GM12878 (cell line): Measurements from ENCODE around the gene TCF12. TPM values are rescaled to one million over a fixed set of nuclear protein-coding genes. Genes with fewer than 3 reads are reported as not detected.

Experiments
- BCL3 ChIP-seq: IDR thresholded peaks from 2 replicates; pipeline ENCODE4 v1.6.1; 2011; ENCODE audit warnings: borderline replicate concordance, low read depth, mild to moderate bottlenecking, moderate library complexity, low read length; ENCODE audit not compliant: insufficient read depth, poor library complexity, severe bottlenecking
- EP300 ChIP-seq, 2 experiments: fragments of 150-350 bp in 1 of 2; IDR thresholded peaks; 2 replicates each; pipeline ENCODE4 v1.6.1; 2011 to 2012; ENCODE audit warnings: low read depth in 2 of 2, low read length in 2 of 2, borderline replicate concordance in 1 of 2, improper control_type of control experiment in 1 of 2, inconsistent platforms in 1 of 2; ENCODE audit not compliant: control insufficient read depth in 1 of 2
- IRF4 ChIP-seq: IDR thresholded peaks from 2 replicates; pipeline ENCODE4 v1.6.1; 2011; ENCODE audit warnings: low read depth, low read length
- MEF2B ChIP-seq: fragments of 450-650 bp; IDR thresholded peaks from 2 replicates; pipeline ENCODE4 v1.6.1; 2018; ENCODE audit warnings: mild to moderate bottlenecking, moderate library complexity; ENCODE audit not compliant: partially characterized antibody, poor library complexity, severe bottlenecking
- MYC ChIP-seq: IDR thresholded peaks from 2 replicates; pipeline ENCODE4 v1.6.1; 2011; ENCODE audit warnings: mild to moderate bottlenecking, low read length, moderate library complexity, inconsistent platforms; ENCODE audit not compliant: insufficient read depth, insufficient replicate concordance, insufficient read length, severe bottlenecking
- NFIC ChIP-seq: IDR thresholded peaks from 2 replicates; pipeline ENCODE4 v1.6.1; 2012; ENCODE audit warnings: low read depth, mild to moderate bottlenecking, inconsistent platforms, low read length, moderate library complexity
- NR2C2 ChIP-seq: IDR thresholded peaks from 2 replicates; pipeline ENCODE4 v1.6.1; 2011; ENCODE audit warnings: borderline replicate concordance, low read depth; ENCODE audit not compliant: control insufficient read depth, insufficient read length
- NR2F1 ChIP-seq: fragments of 450-650 bp; conservative IDR thresholded peaks from 2 replicates; pipeline ENCODE4 v1.6.1; 2017; ENCODE audit warnings: mild to moderate bottlenecking
- PAX5 ChIP-seq: IDR thresholded peaks from 2 replicates; pipeline ENCODE4 v1.6.1; 2011; ENCODE audit warnings: low read depth, low read length, borderline replicate concordance
- POLR2AphosphoS2 ChIP-seq: IDR thresholded peaks from 2 replicates; pipeline ENCODE4 v1.6.1; 2011; ENCODE audit warnings: low read depth, mild to moderate bottlenecking, low read length, improper control_type of control experiment, moderate library complexity
- RAD21 ChIP-seq: IDR thresholded peaks from 2 replicates; pipeline ENCODE4 v1.6.1; 2011; ENCODE audit warnings: mild to moderate bottlenecking, low read depth, low read length, moderate library complexity; ENCODE audit not compliant: insufficient read depth
- RB1 ChIP-seq: fragments of 450-650 bp; formaldehyde crosslinking; IDR thresholded peaks from 2 replicates; pipeline ENCODE4 v1.6.1; 2017; ENCODE audit warnings: mild to moderate bottlenecking, borderline replicate concordance
- RFX5 ChIP-seq: IDR thresholded peaks from 2 replicates; pipeline ENCODE4 v1.6.1; 2011; ENCODE audit warnings: low read depth, low read length, improper control_type of control experiment
- SIX5 ChIP-seq: IDR thresholded peaks from 2 replicates; pipeline ENCODE4 v1.6.1; 2011; ENCODE audit warnings: mild to moderate bottlenecking, low read depth, low read length, moderate library complexity; ENCODE audit not compliant: severe bottlenecking
- YBX1 ChIP-seq: fragments of 450-650 bp; IDR thresholded peaks from 2 replicates; pipeline ENCODE4 v1.6.1; 2016; ENCODE audit warnings: antibody characterized with exemption
- ZNF207 ChIP-seq: fragments of 450-650 bp; IDR thresholded peaks from 2 replicates; pipeline ENCODE4 v1.6.1; 2014; ENCODE audit warnings: antibody characterized with exemption, mild to moderate bottlenecking, borderline replicate concordance
- ZNF622 ChIP-seq: fragments of 450-650 bp; IDR thresholded peaks from 2 replicates; pipeline ENCODE4 v1.6.1; 2017; ENCODE audit warnings: mild to moderate bottlenecking, inconsistent platforms
- polyA plus RNA-seq, 11 experiments: library from polyadenylated mRNA; depleted of rRNA in 4 of 11; unstranded in 6 of 11; stranded (reverse) in 5 of 11; fragments of >200 nt; fragmentation: Nextera tagmentation in 4 of 11; fragmentation: Illumina TruSeq in 1 of 11; extraction: Ambion mirVana in 4 of 11; extraction: Trizol in 1 of 11; gene quantifications; 1 replicate in 1 of 11; 2 replicates in 10 of 11; pipeline versions ENCODE4 v1.2.1 to v1.2.3, GENCODE V29; 2011 to 2016; ENCODE audit warnings: inconsistent platforms in 2 of 11, missing spikeins in 2 of 11, low read depth in 1 of 11
- total RNA-seq, 4 experiments: library from RNA; depleted of rRNA in 3 of 4; stranded (reverse); fragments of >200 nt in 3 of 4; fragmentation: Illumina TruSeq in 1 of 4; extraction: Trizol in 1 of 4; gene quantifications; 2 replicates each; pipeline versions ENCODE4 v1.2.1 to v1.2.3, GENCODE V29; 2013 to 2021
- TF ChIP-seq, protein P1 (sequence below): fragments of 150-350 bp; IDR thresholded peaks from 2 replicates; pipeline ENCODE4 v1.6.1; 2016; ENCODE audit warnings: low read depth, low read length
- TF ChIP-seq, protein P2 (sequence below): IDR thresholded peaks from 2 replicates; pipeline ENCODE4 v1.6.1; 2012; ENCODE audit warnings: improper control_type of control experiment, low read depth, low read length; ENCODE audit not compliant: insufficient replicate concordance

TCF12 gene
- total and polyA plus RNA-seq, 10 of the 15 experiments (the other 5 are each of a cell fraction or from before 2014, with no cell fraction given), result 8.2 to 70.9 (median 49.5) TPM

- TF ChIP-seq, protein P1, sequence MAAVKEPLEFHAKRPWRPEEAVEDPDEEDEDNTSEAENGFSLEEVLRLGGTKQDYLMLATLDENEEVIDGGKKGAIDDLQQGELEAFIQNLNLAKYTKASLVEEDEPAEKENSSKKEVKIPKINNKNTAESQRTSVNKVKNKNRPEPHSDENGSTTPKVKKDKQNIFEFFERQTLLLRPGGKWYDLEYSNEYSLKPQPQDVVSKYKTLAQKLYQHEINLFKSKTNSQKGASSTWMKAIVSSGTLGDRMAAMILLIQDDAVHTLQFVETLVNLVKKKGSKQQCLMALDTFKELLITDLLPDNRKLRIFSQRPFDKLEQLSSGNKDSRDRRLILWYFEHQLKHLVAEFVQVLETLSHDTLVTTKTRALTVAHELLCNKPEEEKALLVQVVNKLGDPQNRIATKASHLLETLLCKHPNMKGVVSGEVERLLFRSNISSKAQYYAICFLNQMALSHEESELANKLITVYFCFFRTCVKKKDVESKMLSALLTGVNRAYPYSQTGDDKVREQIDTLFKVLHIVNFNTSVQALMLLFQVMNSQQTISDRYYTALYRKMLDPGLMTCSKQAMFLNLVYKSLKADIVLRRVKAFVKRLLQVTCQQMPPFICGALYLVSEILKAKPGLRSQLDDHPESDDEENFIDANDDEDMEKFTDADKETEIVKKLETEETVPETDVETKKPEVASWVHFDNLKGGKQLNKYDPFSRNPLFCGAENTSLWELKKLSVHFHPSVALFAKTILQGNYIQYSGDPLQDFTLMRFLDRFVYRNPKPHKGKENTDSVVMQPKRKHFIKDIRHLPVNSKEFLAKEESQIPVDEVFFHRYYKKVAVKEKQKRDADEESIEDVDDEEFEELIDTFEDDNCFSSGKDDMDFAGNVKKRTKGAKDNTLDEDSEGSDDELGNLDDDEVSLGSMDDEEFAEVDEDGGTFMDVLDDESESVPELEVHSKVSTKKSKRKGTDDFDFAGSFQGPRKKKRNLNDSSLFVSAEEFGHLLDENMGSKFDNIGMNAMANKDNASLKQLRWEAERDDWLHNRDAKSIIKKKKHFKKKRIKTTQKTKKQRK, result no peak
- TF ChIP-seq ZNF207, result no peak
- TF ChIP-seq SIX5, result no peak
- TF ChIP-seq, protein P2, sequence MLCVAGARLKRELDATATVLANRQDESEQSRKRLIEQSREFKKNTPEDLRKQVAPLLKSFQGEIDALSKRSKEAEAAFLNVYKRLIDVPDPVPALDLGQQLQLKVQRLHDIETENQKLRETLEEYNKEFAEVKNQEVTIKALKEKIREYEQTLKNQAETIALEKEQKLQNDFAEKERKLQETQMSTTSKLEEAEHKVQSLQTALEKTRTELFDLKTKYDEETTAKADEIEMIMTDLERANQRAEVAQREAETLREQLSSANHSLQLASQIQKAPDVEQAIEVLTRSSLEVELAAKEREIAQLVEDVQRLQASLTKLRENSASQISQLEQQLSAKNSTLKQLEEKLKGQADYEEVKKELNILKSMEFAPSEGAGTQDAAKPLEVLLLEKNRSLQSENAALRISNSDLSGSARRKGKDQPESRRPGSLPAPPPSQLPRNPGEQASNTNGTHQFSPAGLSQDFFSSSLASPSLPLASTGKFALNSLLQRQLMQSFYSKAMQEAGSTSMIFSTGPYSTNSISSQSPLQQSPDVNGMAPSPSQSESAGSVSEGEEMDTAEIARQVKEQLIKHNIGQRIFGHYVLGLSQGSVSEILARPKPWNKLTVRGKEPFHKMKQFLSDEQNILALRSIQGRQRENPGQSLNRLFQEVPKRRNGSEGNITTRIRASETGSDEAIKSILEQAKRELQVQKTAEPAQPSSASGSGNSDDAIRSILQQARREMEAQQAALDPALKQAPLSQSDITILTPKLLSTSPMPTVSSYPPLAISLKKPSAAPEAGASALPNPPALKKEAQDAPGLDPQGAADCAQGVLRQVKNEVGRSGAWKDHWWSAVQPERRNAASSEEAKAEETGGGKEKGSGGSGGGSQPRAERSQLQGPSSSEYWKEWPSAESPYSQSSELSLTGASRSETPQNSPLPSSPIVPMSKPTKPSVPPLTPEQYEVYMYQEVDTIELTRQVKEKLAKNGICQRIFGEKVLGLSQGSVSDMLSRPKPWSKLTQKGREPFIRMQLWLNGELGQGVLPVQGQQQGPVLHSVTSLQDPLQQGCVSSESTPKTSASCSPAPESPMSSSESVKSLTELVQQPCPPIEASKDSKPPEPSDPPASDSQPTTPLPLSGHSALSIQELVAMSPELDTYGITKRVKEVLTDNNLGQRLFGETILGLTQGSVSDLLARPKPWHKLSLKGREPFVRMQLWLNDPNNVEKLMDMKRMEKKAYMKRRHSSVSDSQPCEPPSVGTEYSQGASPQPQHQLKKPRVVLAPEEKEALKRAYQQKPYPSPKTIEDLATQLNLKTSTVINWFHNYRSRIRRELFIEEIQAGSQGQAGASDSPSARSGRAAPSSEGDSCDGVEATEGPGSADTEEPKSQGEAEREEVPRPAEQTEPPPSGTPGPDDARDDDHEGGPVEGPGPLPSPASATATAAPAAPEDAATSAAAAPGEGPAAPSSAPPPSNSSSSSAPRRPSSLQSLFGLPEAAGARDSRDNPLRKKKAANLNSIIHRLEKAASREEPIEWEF, result no peak
- TF ChIP-seq NR2C2, result no peak
- TF ChIP-seq ZNF622, result no peak
- TF ChIP-seq MEF2B, result no peak
- no peak for TF ChIP-seq PAX5
- TF ChIP-seq NFIC, result no peak
- TF ChIP-seq POLR2AphosphoS2, result no peak
- no peak for TF ChIP-seq BCL3
- no peak for TF ChIP-seq YBX1
- no peak for TF ChIP-seq RAD21
- peak; percentile 22 to 28; a peak in 1 of 4 replicates for TF ChIP-seq EP300 (IDR thresholded peaks at IDR 0.05; ENCODE audit: borderline replicate concordance in 1 of 2, control insufficient read depth in 1 of 2, low read depth in 2 of 2, low read length in 2 of 2)
- no peak for TF ChIP-seq RFX5
- TF ChIP-seq RB1, result no peak
- TF ChIP-seq MYC, result no peak
- TF ChIP-seq IRF4, result no peak
- no peak for TF ChIP-seq NR2F1
Measured at GRCh38 chr15:57223345-57223744, 304.9 kb downstream of the TCF12 start (continued).
